ENCODE measurements around the gene ZNF469.

ZNF469 gene

GRCh38 chr16:88383401-88384221 is 852 bp downstream of the ZNF469 start:
- TF ChIP-seq CTCF (IDR thresholded peaks at IDR 0.05; ENCODE audit: control insufficient read depth, insufficient read depth, low read depth, low read length, missing control alignments), result peak; percentile 76
- no peak for DNase-seq (ENCODE audit: low read depth)
- H3K4me3 ChIP-seq (ENCODE audit: control insufficient read depth, low read depth, low read length), result peak overlapping the region; percentile 73

GRCh38 chr16:88384222-88385111 is 1.7 kb downstream of the ZNF469 start:
- DNase-seq (ENCODE audit: low read depth), result no peak
- H3K4me3 ChIP-seq (ENCODE audit: control insufficient read depth, low read depth, low read length), result peak overlapping the region; percentile 73
- no peak for TF ChIP-seq CTCF (IDR thresholded peaks at IDR 0.05; ENCODE audit: control insufficient read depth, insufficient read depth, low read depth, low read length, missing control alignments)

- TF ChIP-seq CTCF (IDR thresholded peaks at IDR 0.05; ENCODE audit: control insufficient read depth, insufficient read depth, low read depth, low read length, missing control alignments), result no peak
- DNase-seq (ENCODE audit: low read depth), result no peak
- H3K4me3 ChIP-seq (ENCODE audit: control insufficient read depth, low read depth, low read length), result no peak overlapping the region
These were observed 2.4 kb downstream of the ZNF469 start for GRCh38 chr16:88385112-88385594.

GRCh38 chr16:88385831-88386815 is 3.4 kb downstream of the ZNF469 start:
- H3K4me3 ChIP-seq (ENCODE audit: control insufficient read depth, low read depth, low read length), result no peak overlapping the region
- DNase-seq (ENCODE audit: low read depth), result no peak
- TF ChIP-seq CTCF (IDR thresholded peaks at IDR 0.05; ENCODE audit: control insufficient read depth, insufficient read depth, low read depth, low read length, missing control alignments), result no peak

- H3K4me3 ChIP-seq (ENCODE audit: control insufficient read depth, low read depth, low read length), result no peak overlapping the region
- TF ChIP-seq CTCF (IDR thresholded peaks at IDR 0.05; ENCODE audit: control insufficient read depth, insufficient read depth, low read depth, low read length, missing control alignments), result no peak
- DNase-seq (ENCODE audit: low read depth), result no peak
These were observed 4.5 kb downstream of the ZNF469 start for GRCh38 chr16:88387180-88387765.
